ENCODE data around the gene RFTN1.

DNA sequence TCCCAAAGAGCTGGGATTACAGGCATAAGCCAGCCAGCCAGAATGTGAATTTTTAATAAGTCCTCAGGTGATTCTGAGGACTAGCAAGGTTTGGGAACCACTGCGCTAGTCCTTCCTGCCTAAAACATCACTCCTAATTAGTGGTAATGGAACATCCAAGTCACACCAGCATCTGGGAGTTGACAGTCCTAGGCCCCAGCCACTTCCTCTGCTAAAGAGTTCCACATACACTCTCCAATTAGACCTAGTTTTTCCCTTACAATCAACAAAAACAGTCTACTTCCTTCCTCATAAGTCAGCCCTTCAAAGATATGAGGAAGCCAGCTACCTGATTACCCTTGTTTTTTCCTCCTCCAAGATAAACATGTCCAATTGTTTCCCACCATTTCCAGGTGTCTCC lies 170.4 kb downstream of the RFTN1 start:
- TF ChIP-seq, protein P1, sequence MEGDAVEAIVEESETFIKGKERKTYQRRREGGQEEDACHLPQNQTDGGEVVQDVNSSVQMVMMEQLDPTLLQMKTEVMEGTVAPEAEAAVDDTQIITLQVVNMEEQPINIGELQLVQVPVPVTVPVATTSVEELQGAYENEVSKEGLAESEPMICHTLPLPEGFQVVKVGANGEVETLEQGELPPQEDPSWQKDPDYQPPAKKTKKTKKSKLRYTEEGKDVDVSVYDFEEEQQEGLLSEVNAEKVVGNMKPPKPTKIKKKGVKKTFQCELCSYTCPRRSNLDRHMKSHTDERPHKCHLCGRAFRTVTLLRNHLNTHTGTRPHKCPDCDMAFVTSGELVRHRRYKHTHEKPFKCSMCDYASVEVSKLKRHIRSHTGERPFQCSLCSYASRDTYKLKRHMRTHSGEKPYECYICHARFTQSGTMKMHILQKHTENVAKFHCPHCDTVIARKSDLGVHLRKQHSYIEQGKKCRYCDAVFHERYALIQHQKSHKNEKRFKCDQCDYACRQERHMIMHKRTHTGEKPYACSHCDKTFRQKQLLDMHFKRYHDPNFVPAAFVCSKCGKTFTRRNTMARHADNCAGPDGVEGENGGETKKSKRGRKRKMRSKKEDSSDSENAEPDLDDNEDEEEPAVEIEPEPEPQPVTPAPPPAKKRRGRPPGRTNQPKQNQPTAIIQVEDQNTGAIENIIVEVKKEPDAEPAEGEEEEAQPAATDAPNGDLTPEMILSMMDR (IDR thresholded peaks at IDR 0.05) = no peak
- no peak for TF ChIP-seq POLR2A (IDR thresholded peaks at IDR 0.05)
